ENCODE data around the gene KANSL1.

DNA sequence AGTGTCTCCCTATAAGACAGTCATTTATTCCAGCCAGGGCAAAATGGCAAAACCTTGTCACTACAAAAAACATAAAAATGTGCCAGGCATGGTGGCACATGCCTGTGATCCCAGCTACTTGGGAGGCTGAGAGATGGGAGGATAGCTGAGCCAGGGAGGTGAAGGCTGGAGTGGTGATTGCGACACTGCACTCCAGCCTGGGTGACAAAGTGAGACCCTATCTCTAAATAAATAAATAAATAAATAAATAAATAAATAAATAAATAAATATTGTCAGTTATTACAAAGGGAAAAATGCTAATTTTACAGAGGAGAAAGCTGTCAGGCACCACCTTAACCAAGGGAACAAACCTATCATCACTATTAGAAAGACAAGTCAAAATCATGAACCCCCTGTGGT is 118.7 kb downstream of the KANSL1 start:
- TF ChIP-seq CTCF (IDR thresholded peaks at IDR 0.05) (no peak), EZH2 (IDR thresholded peaks at IDR 0.05; ENCODE audit: borderline replicate concordance, insufficient read depth, low read depth, low read length, poor library complexity, severe bottlenecking) (no peak)
